Measurements from ENCODE around the gene ARHGAP42. TPM values are rescaled to one million over a fixed set of nuclear protein-coding genes. Genes with fewer than 3 reads are reported as not detected.
A peak's percentile ranks its signal among the peaks of the same experiment; 100 is the strongest.

Gene ARHGAP42
- total RNA-seq, 1 experiment from 2014 or later, result 7.1 TPM

DNA sequence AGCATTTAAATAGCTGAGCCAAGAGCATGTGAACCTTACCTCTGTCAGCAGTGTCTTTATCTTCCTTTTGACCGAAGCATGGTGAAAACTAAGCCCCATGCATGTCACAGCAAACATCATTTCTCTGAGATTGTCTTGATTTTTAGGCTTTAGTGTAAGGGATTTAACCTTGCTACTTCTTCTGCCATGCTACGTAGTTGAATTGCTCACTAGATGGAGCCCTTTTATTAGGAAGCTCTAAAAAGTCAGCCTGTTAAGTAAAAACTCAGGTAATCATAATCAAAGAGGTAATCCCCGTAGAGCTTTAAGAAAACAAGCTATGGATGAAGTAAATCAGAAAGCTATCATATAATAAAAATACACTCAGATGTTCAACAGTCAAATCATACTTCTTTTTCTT is 293.1 kb downstream of the ARHGAP42 start:
- intact Hi-C loops (cut with micrococcal nuclease; ENCODE audit: unreplicated experiment) (no loop called here), in situ Hi-C loops (cut with HindIII; ENCODE audit: low pct_unique_long_range_greater_than_20kb, low sequenced_read_pairs) (no loop called here)
- BruUV-seq (replicated peaks), result no TSS peak
- no peaks in the 10 kb centered on the region for H3K27me3 ChIP-seq (ENCODE audit: control insufficient read depth, insufficient read depth, low read length)
- no peak for TF ChIP-seq SIN3A (IDR thresholded peaks at IDR 0.05; ENCODE audit: borderline replicate concordance, insufficient read depth, low read depth, low read length)
- TF ChIP-seq, protein P1, sequence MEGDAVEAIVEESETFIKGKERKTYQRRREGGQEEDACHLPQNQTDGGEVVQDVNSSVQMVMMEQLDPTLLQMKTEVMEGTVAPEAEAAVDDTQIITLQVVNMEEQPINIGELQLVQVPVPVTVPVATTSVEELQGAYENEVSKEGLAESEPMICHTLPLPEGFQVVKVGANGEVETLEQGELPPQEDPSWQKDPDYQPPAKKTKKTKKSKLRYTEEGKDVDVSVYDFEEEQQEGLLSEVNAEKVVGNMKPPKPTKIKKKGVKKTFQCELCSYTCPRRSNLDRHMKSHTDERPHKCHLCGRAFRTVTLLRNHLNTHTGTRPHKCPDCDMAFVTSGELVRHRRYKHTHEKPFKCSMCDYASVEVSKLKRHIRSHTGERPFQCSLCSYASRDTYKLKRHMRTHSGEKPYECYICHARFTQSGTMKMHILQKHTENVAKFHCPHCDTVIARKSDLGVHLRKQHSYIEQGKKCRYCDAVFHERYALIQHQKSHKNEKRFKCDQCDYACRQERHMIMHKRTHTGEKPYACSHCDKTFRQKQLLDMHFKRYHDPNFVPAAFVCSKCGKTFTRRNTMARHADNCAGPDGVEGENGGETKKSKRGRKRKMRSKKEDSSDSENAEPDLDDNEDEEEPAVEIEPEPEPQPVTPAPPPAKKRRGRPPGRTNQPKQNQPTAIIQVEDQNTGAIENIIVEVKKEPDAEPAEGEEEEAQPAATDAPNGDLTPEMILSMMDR (IDR thresholded peaks at IDR 0.05), result peak; percentile 53; the same call in 1 of the 2 replicates
- H3K27ac ChIP-seq (ENCODE audit: low read length), result no peak overlapping the region
- DNase-seq (ENCODE audit: low read depth, low spot score) (no peak), ATAC-seq (no peak)
- H3K9me3 ChIP-seq (ENCODE audit: control insufficient read depth, insufficient read depth, low read depth, low read length), result no peaks in the 10 kb centered on the region
- POLR2A ChIA-PET, result no interaction called here
- CTCF ChIA-PET, result interaction anchor here (0.5 to 0.7 kb wide), 2 partner anchors 263 to 991 kb away, joined by 3 to 12 read pairs; no protein-coding TSS in a partner anchor
- H3K4me1 ChIP-seq (ENCODE audit: control insufficient read depth, insufficient read depth, low read length), result no peaks in the 10 kb centered on the region
- H3K4me3 ChIP-seq (ENCODE audit: low read depth in 2 of 2, low read length in 2 of 2), result no peak overlapping the region
- no peaks in the 10 kb centered on the region for H3K36me3 ChIP-seq (ENCODE audit: control insufficient read depth, insufficient read depth, low read length)

DNA sequence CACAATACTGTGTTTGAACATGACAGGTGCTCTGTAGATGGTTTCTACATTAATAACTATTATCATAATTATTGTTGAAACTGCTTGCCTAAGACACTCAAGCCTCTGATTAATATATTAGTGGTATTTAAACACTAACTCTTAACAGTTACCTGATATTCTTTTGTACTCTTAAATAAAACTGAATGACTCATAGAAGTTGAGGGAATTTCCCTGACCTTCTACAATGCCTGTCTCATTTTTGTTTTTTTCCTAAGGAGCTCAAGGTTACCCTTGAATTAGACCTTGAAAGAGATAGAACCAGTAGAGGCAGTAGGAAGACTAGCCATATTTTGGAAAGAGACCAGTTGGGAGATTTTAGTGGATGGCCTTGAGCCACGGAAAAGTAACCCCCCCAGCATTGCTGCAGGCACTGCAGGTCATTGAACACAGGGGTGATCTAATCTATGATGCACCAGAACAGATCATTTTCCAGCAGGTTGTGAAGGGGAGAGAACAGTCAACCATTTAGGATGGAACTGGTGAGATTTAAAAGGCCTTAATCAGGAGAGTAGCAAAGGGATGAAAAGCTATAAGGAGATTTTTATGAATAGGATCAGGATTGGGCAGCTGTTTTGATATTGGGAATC is 294.2 kb downstream of the ARHGAP42 start:
- no peaks in the 10 kb centered on the region for H3K36me3 ChIP-seq (ENCODE audit: control insufficient read depth, insufficient read depth, low read length)
- intact Hi-C loops (cut with micrococcal nuclease; ENCODE audit: unreplicated experiment), result no loop called here
- no peak for ATAC-seq
- CTCF ChIA-PET, result no interaction called here
- no peaks in the 10 kb centered on the region for H3K9me3 ChIP-seq (ENCODE audit: control insufficient read depth, insufficient read depth, low read depth, low read length)
- DNase-seq (ENCODE audit: low read depth, low spot score), result no peak
- POLR2A ChIA-PET, result no interaction called here
- in situ Hi-C loops (cut with HindIII; ENCODE audit: low pct_unique_long_range_greater_than_20kb, low sequenced_read_pairs), result no loop called here
- no peak overlapping the region for H3K27ac ChIP-seq (ENCODE audit: low read length)
- TF ChIP-seq, protein P2, sequence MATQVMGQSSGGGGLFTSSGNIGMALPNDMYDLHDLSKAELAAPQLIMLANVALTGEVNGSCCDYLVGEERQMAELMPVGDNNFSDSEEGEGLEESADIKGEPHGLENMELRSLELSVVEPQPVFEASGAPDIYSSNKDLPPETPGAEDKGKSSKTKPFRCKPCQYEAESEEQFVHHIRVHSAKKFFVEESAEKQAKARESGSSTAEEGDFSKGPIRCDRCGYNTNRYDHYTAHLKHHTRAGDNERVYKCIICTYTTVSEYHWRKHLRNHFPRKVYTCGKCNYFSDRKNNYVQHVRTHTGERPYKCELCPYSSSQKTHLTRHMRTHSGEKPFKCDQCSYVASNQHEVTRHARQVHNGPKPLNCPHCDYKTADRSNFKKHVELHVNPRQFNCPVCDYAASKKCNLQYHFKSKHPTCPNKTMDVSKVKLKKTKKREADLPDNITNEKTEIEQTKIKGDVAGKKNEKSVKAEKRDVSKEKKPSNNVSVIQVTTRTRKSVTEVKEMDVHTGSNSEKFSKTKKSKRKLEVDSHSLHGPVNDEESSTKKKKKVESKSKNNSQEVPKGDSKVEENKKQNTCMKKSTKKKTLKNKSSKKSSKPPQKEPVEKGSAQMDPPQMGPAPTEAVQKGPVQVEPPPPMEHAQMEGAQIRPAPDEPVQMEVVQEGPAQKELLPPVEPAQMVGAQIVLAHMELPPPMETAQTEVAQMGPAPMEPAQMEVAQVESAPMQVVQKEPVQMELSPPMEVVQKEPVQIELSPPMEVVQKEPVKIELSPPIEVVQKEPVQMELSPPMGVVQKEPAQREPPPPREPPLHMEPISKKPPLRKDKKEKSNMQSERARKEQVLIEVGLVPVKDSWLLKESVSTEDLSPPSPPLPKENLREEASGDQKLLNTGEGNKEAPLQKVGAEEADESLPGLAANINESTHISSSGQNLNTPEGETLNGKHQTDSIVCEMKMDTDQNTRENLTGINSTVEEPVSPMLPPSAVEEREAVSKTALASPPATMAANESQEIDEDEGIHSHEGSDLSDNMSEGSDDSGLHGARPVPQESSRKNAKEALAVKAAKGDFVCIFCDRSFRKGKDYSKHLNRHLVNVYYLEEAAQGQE (IDR thresholded peaks at IDR 0.05; ENCODE audit: insufficient read depth in 1 of 2, low read depth in 2 of 2, low read length in 1 of 2), result no peak
- TF ChIP-seq, protein P1 (IDR thresholded peaks at IDR 0.05), result no peak
- TF ChIP-seq TCF7L2 (IDR thresholded peaks at IDR 0.05; ENCODE audit: low read depth, low read length) (no peak), SIN3A (IDR thresholded peaks at IDR 0.05; ENCODE audit: borderline replicate concordance, insufficient read depth, low read depth, low read length) (no peak), POLR2AphosphoS5 (IDR thresholded peaks at IDR 0.05; ENCODE audit: low read depth, low read length) (no peak)
- no peaks in the 10 kb centered on the region for H3K4me1 ChIP-seq (ENCODE audit: control insufficient read depth, insufficient read depth, low read length)
- BruUV-seq (replicated peaks), result no TSS peak
- no peak overlapping the region for H3K4me3 ChIP-seq (ENCODE audit: low read depth in 2 of 2, low read length in 2 of 2)
- H3K27me3 ChIP-seq (ENCODE audit: control insufficient read depth, insufficient read depth, low read length), result no peaks in the 10 kb centered on the region

All from Panc1 (cell line).